ENCODE measurements around the gene GREM2. TPM values are rescaled to one million over a fixed set of nuclear protein-coding genes. Genes with fewer than 3 reads are reported as not detected.

Gene GREM2
- total and polyA plus RNA-seq, 9 of the 15 experiments (the other 6 are each of a cell fraction or from before 2014, with no cell fraction given), result 0.01 to 0.07 (median 0.05) TPM; not detected in 5

GRCh38 chr1:240441669-240442068, 170.3 kb downstream of the GREM2 start:
- intact Hi-C loops (cut with micrococcal nuclease) (no loop called here), in situ Hi-C loops (cut with MboI) (no loop called here)
- WGBS (ENCODE audit: insufficient coverage, low coverage, missing lambda C conversion rate), result 13% methylated on average over 1 of the region's 1 CpG
- POLR2A ChIA-PET, result no interaction called here
- no peaks in the 10 kb centered on the region for H3K27me3 ChIP-seq (ENCODE audit: control insufficient read depth in 2 of 2, insufficient read depth in 2 of 2, low read length in 2 of 2)
- no peaks in the 10 kb centered on the region for H3K4me1 ChIP-seq (replicated peaks in 1 of 2; ENCODE audit: control insufficient read depth in 2 of 2, insufficient read depth in 2 of 2, low read length in 2 of 2)
- TF ChIP-seq, protein P1, sequence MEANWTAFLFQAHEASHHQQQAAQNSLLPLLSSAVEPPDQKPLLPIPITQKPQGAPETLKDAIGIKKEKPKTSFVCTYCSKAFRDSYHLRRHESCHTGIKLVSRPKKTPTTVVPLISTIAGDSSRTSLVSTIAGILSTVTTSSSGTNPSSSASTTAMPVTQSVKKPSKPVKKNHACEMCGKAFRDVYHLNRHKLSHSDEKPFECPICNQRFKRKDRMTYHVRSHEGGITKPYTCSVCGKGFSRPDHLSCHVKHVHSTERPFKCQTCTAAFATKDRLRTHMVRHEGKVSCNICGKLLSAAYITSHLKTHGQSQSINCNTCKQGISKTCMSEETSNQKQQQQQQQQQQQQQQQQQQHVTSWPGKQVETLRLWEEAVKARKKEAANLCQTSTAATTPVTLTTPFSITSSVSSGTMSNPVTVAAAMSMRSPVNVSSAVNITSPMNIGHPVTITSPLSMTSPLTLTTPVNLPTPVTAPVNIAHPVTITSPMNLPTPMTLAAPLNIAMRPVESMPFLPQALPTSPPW (CRISPR knock-in tag; IDR thresholded peaks at IDR 0.05), result no peak
- TF ChIP-seq PTTG1 (tag; IDR thresholded peaks at IDR 0.05; ENCODE audit: low read depth) (no peak), ZNF384 (IDR thresholded peaks at IDR 0.05; ENCODE audit: low read depth, low read length) (no peak), CREB5 (CRISPR knock-in tag; IDR thresholded peaks at IDR 0.05) (no peak)
- TF ChIP-seq, protein P2, sequence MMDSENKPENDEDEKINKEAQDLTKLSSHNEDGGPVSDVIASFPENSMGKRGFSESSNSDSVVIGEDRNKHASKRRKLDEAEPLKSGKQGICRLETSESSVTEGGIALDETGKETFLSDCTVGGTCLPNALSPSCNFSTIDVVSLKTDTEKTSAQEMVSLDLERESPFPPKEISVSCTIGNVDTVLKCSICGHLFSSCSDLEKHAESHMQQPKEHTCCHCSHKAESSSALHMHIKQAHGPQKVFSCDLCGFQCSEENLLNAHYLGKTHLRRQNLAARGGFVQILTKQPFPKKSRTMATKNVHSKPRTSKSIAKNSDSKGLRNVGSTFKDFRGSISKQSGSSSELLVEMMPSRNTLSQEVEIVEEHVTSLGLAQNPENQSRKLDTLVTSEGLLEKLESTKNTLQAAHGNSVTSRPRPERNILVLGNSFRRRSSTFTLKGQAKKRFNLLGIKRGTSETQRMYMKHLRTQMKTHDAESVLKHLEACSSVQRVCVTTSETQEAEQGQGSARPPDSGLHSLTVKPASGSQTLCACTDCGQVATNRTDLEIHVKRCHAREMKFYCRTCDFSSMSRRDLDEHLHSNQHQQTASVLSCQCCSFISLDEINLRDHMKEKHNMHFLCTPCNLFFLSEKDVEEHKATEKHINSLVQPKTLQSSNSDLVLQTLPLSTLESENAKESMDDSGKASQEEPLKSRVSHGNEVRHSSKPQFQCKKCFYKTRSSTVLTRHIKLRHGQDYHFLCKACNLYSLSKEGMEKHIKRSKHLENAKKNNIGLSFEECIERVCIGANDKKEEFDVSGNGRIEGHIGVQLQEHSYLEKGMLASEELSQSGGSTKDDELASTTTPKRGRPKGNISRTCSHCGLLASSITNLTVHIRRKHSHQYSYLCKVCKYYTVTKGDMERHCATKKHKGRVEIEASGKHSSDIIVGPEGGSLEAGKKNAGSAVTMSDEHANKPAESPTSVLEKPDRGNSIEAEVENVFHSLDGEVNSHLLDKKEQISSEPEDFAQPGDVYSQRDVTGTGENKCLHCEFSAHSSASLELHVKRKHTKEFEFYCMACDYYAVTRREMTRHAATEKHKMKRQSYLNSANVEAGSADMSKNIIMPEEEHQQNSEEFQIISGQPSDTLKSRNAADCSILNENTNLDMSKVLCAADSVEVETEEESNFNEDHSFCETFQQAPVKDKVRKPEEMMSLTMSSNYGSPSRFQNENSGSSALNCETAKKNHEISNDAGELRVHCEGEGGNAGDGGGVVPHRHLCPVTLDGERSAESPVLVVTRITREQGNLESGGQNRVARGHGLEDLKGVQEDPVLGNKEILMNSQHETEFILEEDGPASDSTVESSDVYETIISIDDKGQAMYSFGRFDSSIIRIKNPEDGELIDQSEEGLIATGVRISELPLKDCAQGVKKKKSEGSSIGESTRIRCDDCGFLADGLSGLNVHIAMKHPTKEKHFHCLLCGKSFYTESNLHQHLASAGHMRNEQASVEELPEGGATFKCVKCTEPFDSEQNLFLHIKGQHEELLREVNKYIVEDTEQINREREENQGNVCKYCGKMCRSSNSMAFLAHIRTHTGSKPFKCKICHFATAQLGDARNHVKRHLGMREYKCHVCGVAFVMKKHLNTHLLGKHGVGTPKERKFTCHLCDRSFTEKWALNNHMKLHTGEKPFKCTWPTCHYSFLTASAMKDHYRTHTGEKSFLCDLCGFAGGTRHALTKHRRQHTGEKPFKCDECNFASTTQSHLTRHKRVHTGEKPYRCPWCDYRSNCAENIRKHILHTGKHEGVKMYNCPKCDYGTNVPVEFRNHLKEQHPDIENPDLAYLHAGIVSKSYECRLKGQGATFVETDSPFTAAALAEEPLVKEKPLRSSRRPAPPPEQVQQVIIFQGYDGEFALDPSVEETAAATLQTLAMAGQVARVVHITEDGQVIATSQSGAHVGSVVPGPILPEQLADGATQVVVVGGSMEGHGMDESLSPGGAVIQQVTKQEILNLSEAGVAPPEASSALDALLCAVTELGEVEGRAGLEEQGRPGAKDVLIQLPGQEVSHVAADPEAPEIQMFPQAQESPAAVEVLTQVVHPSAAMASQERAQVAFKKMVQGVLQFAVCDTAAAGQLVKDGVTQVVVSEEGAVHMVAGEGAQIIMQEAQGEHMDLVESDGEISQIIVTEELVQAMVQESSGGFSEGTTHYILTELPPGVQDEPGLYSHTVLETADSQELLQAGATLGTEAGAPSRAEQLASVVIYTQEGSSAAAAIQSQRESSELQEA (IDR thresholded peaks at IDR 0.05; ENCODE audit: low read depth), result no peak
- ATAC-seq (no peak), DNase-seq (ENCODE audit: extremely low read depth in 1 of 4, low spot score in 3 of 4) (no peak), FAIRE-seq (no peak)
- CTCF ChIA-PET (ENCODE audit: low intra/inter-chr PET ratio), result interaction anchor here (0.6 kb wide), 1 partner anchor 1794 kb away, joined by 4 read pairs; no protein-coding TSS in a partner anchor
- no peak overlapping the region for H3K4me2 ChIP-seq (ENCODE audit: insufficient read depth, low read length)
- no peaks in the 10 kb centered on the region for H3K79me2 ChIP-seq (ENCODE audit: control insufficient read depth, insufficient read depth, low read length)
- no peaks in the 10 kb centered on the region for H4K20me1 ChIP-seq (replicated peaks; ENCODE audit: control insufficient read depth, insufficient read depth, low read length)
- H3K9me1 ChIP-seq (ENCODE audit: control insufficient read depth, insufficient read depth, low read length), result no peaks in the 10 kb centered on the region
- H3K4me3 ChIP-seq, result no peak overlapping the region
- H2AFZ ChIP-seq (ENCODE audit: low read depth, low read length), result no peak overlapping the region
- no peak overlapping the region for H3K27ac ChIP-seq (ENCODE audit: extremely low read depth, low read depth, low read length)
- no TSS peak for BruUV-seq (replicated peaks)
- no peaks in the 10 kb centered on the region; the same call in 1 of the 2 replicates for H3K9me3 ChIP-seq (replicated peaks; ENCODE audit: control insufficient read depth, insufficient read depth, low read depth, low read length)
- no peaks in the 10 kb centered on the region for H3K36me3 ChIP-seq (ENCODE audit: control insufficient read depth, insufficient read depth, low read length)
- H3K9ac ChIP-seq (ENCODE audit: insufficient read depth in 1 of 2, low read depth in 2 of 2, low read length in 2 of 2), result no peak overlapping the region

Measured in K562 (cell line).